ENCODE data around the gene NXT1. TPM values are rescaled to one million over a fixed set of nuclear protein-coding genes. Genes with fewer than 3 reads are reported as not detected.

The NXT1 gene
- total RNA-seq, 3 donors from 2014 or later = 9.9 to 12.9 (median 10.6) TPM

DNA sequence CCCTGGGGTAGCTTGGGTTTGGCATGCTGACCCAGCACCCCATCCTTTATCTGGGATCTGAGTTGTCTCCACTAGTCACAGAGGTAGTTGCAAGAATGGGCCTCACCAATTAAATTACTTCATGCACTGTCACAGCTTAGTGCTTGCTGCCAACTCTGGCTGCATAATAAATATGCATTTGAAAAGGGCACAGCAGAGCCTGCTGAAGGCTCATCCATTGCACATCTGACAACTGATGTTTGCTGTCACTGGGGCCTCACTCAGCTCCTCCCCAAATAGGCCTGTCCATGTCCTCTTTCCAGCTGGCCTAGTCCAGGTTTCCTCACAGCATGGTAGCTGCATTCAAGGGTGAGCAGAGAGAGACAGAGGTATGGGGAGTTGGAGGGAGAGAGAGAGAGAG, 13.3 kb upstream of the NXT1 start:
- no peaks in the 10 kb centered on the region for H3K4me1 ChIP-seq (ENCODE audit: low read depth)
- ATAC-seq (no peak), DNase-seq (no peak)
- intact Hi-C loops (cut with DNase I, micrococcal nuclease) = no loop called here
- no peaks in the 10 kb centered on the region for H3K9me3 ChIP-seq
- TF ChIP-seq, protein P1, sequence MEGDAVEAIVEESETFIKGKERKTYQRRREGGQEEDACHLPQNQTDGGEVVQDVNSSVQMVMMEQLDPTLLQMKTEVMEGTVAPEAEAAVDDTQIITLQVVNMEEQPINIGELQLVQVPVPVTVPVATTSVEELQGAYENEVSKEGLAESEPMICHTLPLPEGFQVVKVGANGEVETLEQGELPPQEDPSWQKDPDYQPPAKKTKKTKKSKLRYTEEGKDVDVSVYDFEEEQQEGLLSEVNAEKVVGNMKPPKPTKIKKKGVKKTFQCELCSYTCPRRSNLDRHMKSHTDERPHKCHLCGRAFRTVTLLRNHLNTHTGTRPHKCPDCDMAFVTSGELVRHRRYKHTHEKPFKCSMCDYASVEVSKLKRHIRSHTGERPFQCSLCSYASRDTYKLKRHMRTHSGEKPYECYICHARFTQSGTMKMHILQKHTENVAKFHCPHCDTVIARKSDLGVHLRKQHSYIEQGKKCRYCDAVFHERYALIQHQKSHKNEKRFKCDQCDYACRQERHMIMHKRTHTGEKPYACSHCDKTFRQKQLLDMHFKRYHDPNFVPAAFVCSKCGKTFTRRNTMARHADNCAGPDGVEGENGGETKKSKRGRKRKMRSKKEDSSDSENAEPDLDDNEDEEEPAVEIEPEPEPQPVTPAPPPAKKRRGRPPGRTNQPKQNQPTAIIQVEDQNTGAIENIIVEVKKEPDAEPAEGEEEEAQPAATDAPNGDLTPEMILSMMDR (IDR thresholded peaks at IDR 0.05) = no peak
- H3K4me3 ChIP-seq = no peak overlapping the region
- H3K36me3 ChIP-seq (ENCODE audit: low read depth) = no peaks in the 10 kb centered on the region

DNA sequence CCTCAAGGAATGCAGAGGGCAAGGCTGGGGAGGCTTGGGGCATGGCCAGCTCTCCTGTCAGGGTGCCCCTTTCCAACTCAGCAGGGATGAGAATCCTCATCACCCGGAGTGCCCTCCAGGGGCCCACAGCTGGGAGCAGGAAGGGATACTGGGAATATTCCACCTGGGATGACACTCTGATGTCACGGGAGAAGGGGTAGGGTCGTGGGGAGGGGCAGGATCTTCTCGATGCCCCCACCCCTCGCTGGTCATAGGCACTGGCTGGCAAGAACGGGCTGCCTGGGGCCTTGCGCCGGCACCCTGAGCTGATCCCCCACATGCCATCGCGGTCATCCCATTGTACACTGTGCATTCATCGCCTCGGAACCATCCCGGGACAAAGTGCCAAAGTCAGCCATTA, 10.6 kb upstream of the NXT1 start:
- Histone ChIP-seq H3K9me3 (no peaks in the 10 kb centered on the region), H3K4me3 (no peak overlapping the region), H3K36me3 (ENCODE audit: low read depth) (no peaks in the 10 kb centered on the region), H3K4me1 (ENCODE audit: low read depth) (no peaks in the 10 kb centered on the region)
- intact Hi-C loops (cut with DNase I, micrococcal nuclease) = no loop called here
- no peak for ATAC-seq
- DNase-seq = no peak
- TF ChIP-seq, protein P1 (IDR thresholded peaks at IDR 0.05) = no peak

DNA sequence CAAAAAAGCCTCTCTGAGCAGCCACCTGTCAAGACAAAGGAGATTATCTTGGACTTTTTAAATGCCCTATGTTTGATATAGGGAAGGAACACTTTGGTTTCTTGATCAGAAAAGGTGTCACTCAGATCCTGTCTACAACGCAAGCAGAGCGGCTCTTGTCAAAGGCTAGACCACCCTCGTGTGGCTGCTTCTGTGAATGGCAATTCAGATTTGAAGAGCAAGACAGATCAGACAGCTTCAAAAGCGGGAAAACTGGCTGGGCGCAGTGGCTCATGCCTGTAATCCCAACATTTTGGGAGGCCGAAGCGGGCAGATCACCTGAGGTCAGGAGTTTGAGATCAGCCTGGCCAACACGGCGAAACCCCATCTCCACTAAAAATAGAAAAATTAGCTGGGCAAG, 10.1 kb upstream of the NXT1 start:
- intact Hi-C loops (cut with DNase I, micrococcal nuclease) = no loop called here
- no peaks in the 10 kb centered on the region for H3K9me3 ChIP-seq
- TF ChIP-seq, protein P1 (IDR thresholded peaks at IDR 0.05) = no peak
- ATAC-seq (peak; percentile 33), DNase-seq (peak in 1 of 3 donors; percentile 53)
- H3K4me3 ChIP-seq = no peak overlapping the region
- H3K36me3 ChIP-seq (ENCODE audit: low read depth) = no peaks in the 10 kb centered on the region
- no peaks in the 10 kb centered on the region for H3K4me1 ChIP-seq (ENCODE audit: low read depth)

DNA sequence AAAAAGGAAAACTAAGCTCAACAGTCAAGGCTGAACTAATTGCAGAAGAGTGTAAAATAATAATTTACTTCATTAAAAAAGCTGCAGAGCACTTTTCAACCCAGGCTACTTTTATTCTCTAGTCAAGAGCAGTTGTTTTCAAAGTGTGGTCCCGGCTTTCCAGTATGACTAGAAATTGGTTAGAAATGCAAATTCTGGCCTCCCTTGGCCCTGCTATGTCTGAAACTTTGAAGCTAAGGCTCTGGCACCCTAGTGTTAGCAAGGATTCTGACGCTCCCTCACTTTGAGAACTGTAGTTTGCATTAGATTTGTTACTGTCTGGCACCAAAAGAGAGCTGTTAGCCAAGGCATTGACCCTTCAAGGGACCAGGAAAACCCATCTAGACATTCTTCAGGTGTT, 9.5 kb upstream of the NXT1 start:
- H3K4me3 ChIP-seq = no peak overlapping the region
- intact Hi-C loops (cut with DNase I, micrococcal nuclease) = no loop called here
- DNase-seq (no peak), ATAC-seq (no peak)
- H3K4me1 ChIP-seq (ENCODE audit: low read depth) = no peaks in the 10 kb centered on the region
- TF ChIP-seq, protein P1 (IDR thresholded peaks at IDR 0.05) = no peak
- no peaks in the 10 kb centered on the region for H3K36me3 ChIP-seq (ENCODE audit: low read depth)
- no peaks in the 10 kb centered on the region for H3K9me3 ChIP-seq

- ATAC-seq (no peak), DNase-seq (no peak)
- intact Hi-C loops (cut with DNase I, micrococcal nuclease) = no loop called here
- Histone ChIP-seq H3K36me3 (ENCODE audit: low read depth) (no peaks in the 10 kb centered on the region), H3K4me1 (ENCODE audit: low read depth) (no peaks in the 10 kb centered on the region), H3K9me3 (no peaks in the 10 kb centered on the region), H3K4me3 (no peak overlapping the region)
- TF ChIP-seq, protein P1 (IDR thresholded peaks at IDR 0.05) = no peak
Measured at GRCh38 chr20:23343590-23343989, 7.0 kb upstream of the NXT1 start.

DNA sequence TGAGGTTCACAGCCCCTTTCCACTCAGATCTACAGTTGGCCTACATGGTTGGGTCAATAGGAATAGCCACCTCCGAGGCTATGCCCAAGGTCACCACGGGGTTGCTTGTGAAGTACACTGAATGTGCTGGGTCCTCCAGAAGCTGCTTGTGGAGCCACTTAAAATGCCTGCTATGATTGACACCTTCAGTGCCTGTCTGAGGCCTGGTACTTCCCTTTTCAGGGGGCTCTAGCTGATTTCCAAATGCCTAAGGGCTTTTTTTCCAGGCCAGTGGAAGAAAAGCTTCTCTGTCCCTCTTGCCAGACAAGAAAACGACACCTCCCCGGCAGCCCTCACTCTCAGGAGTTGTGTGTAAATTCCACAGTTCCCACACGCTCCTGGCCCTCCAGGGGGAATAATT, 6.3 kb upstream of the NXT1 start:
- TF ChIP-seq, protein P1 (IDR thresholded peaks at IDR 0.05) = no peak
- intact Hi-C loops (cut with DNase I, micrococcal nuclease) = no loop called here
- DNase-seq (no peak), ATAC-seq (no peak)
- Histone ChIP-seq H3K4me3 (no peak overlapping the region), H3K9me3 (no peaks in the 10 kb centered on the region), H3K4me1 (ENCODE audit: low read depth) (peaks cover 6% of the 10 kb centered on the region), H3K36me3 (ENCODE audit: low read depth) (no peaks in the 10 kb centered on the region)

All from mucosa of descending colon (tissue), 3 donors.